ENCODE data around the gene GADD45A.

- TF ChIP-seq CTCF (IDR thresholded peaks at IDR 0.05; ENCODE audit: insufficient read depth, low read depth, low read length) (no peak), EZH2 (IDR thresholded peaks at IDR 0.05; ENCODE audit: insufficient read depth, low read length) (no peak)
Measured at GRCh38 chr1:67689267-67690017, 4.4 kb downstream of the GADD45A start.
